Mesenchymal stem cell (in vitro differentiated cells and primary cell): Measurements from ENCODE around the gene SERPINF2.

Experiments used
- DNase-seq: peaks from one replicate; pipeline ENCODE4 v3.0.0-alpha.2; 2013
- H2AFZ ChIP-seq: one replicate; pipeline ENCODE4 v1.6.1; 2013; ENCODE audit warnings: low read depth, mild to moderate bottlenecking, control low read depth, inconsistent platforms, low read length, moderate library complexity
- H2AK5ac ChIP-seq: 2 replicates; pipeline ENCODE4 v1.6.1; 2013; ENCODE audit warnings: low read length, moderate library complexity, mild to moderate bottlenecking, inconsistent platforms; ENCODE audit not compliant: severe bottlenecking
- H2BK120ac ChIP-seq: one replicate; pipeline ENCODE4 v1.6.1; 2013; ENCODE audit warnings: low read depth, mild to moderate bottlenecking, inconsistent platforms, low read length, moderate library complexity
- H2BK12ac ChIP-seq, 2 experiments: one replicate each; pipeline ENCODE4 v1.6.1; 2013; ENCODE audit warnings: inconsistent platforms in 2 of 2, low read length in 2 of 2, mild to moderate bottlenecking in 2 of 2, moderate library complexity in 2 of 2, control low read depth in 1 of 2
- H2BK15ac ChIP-seq: one replicate; pipeline ENCODE4 v1.6.1; 2013; ENCODE audit warnings: mild to moderate bottlenecking, low read depth, inconsistent platforms; ENCODE audit not compliant: poor library complexity, severe bottlenecking
- H2BK5ac ChIP-seq: 2 replicates; pipeline ENCODE4 v1.6.1; 2013; ENCODE audit warnings: low read depth, mild to moderate bottlenecking, low read length, control low read depth, inconsistent platforms; ENCODE audit not compliant: poor library complexity, severe bottlenecking
- H3K14ac ChIP-seq, 2 experiments: one replicate each; pipeline ENCODE4 v1.6.1; 2013; ENCODE audit warnings: inconsistent platforms in 2 of 2, low read length in 2 of 2, control low read depth in 1 of 2, mild to moderate bottlenecking in 1 of 2, moderate library complexity in 1 of 2
- H3K18ac ChIP-seq, 2 experiments: one replicate each; pipeline ENCODE4 v1.6.1; 2013; ENCODE audit warnings: inconsistent platforms in 2 of 2, low read length in 2 of 2, control low read depth in 1 of 2, low read depth in 1 of 2, mild to moderate bottlenecking in 1 of 2
- H3K23ac ChIP-seq, 2 experiments: one replicate each; pipeline ENCODE4 v1.6.1; 2013; ENCODE audit warnings: inconsistent platforms in 2 of 2, low read length in 2 of 2, mild to moderate bottlenecking in 2 of 2, moderate library complexity in 2 of 2, control low read depth in 1 of 2
- H3K27ac ChIP-seq: 2 replicates; pipeline ENCODE4 v1.5.1; 2013; ENCODE audit warnings: mild to moderate bottlenecking, moderate library complexity, low read length, control low read depth, inconsistent platforms; ENCODE audit not compliant: poor library complexity, severe bottlenecking
- H3K27me3 ChIP-seq, 2 experiments: 2 replicates each; pipeline versions ENCODE4 v1.6.1 to v1.7.0; 2013; ENCODE audit warnings: low read length in 2 of 2, mild to moderate bottlenecking in 2 of 2, moderate library complexity in 2 of 2, control low read depth in 1 of 2, inconsistent platforms in 1 of 2; ENCODE audit not compliant: control insufficient read depth in 1 of 2, insufficient read depth in 1 of 2
- H3K36me3 ChIP-seq, 2 experiments: 2 replicates each; pipeline versions ENCODE4 v1.6.1 to v1.7.0; 2013; ENCODE audit warnings: low read length in 2 of 2, control low read depth in 1 of 2, inconsistent platforms in 1 of 2, low read depth in 1 of 2, mild to moderate bottlenecking in 1 of 2; ENCODE audit not compliant: insufficient read depth in 2 of 2, control insufficient read depth in 1 of 2
- H3K4ac ChIP-seq, 2 experiments: one replicate each; pipeline ENCODE4 v1.6.1; 2013; ENCODE audit warnings: inconsistent platforms in 2 of 2, low read length in 2 of 2, mild to moderate bottlenecking in 2 of 2, moderate library complexity in 2 of 2, control low read depth in 1 of 2, low read depth in 1 of 2
- H3K4me1 ChIP-seq: 2 replicates; pipeline ENCODE4 v1.6.1; 2013; ENCODE audit warnings: low read depth, low read length, control low read depth; ENCODE audit not compliant: control insufficient read depth, insufficient read depth
- H3K4me2 ChIP-seq: 2 replicates; pipeline ENCODE4 v1.6.1; 2013; ENCODE audit warnings: low read length, mild to moderate bottlenecking, inconsistent platforms; ENCODE audit not compliant: poor library complexity, severe bottlenecking
- H3K4me3 ChIP-seq, 2 experiments: 2 replicates each; pipeline versions ENCODE4 v1.5.1 to v1.7.0; 2013; ENCODE audit warnings: low read length in 2 of 2, mild to moderate bottlenecking in 2 of 2, control low read depth in 1 of 2, low read depth in 1 of 2; ENCODE audit not compliant: insufficient read depth in 1 of 2
- H3K79me1 ChIP-seq: replicated peaks from 2 replicates; pipeline ENCODE4 v1.6.1; 2013; ENCODE audit warnings: mild to moderate bottlenecking, control low read depth, low read length, inconsistent platforms; ENCODE audit not compliant: poor library complexity, severe bottlenecking
- H3K9ac ChIP-seq: 2 replicates; pipeline ENCODE4 v1.7.0; 2013; ENCODE audit warnings: mild to moderate bottlenecking, low read length, moderate library complexity
- H3K9me3 ChIP-seq: 2 replicates; pipeline ENCODE4 v1.7.0; 2013; ENCODE audit warnings: mild to moderate bottlenecking, low read length; ENCODE audit not compliant: control insufficient read depth
- H4K8ac ChIP-seq: one replicate; pipeline ENCODE4 v1.6.1; 2013; ENCODE audit warnings: inconsistent platforms, mild to moderate bottlenecking, low read length, moderate library complexity
- H4K91ac ChIP-seq: one replicate; pipeline ENCODE4 v1.6.1; 2013; ENCODE audit warnings: mild to moderate bottlenecking, low read length, inconsistent platforms
- WGBS: methylation state at CpG from one replicate; pipeline ENCODE4 v1.1.7; 2013; ENCODE audit warnings: mixed read lengths; 5-methylcytosine and 5-hydroxymethylcytosine counted together

SERPINF2 gene

GRCh38 chr17:1754430-1755112 lies 11.9 kb downstream of the SERPINF2 start:
- no peak overlapping the region for H4K91ac ChIP-seq

GRCh38 chr17:1755252-1755826 lies 12.7 kb downstream of the SERPINF2 start:
- Histone ChIP-seq H3K27me3 (no peaks in the 10 kb centered on the region), H3K36me3 (no peaks in the 10 kb centered on the region), H2AK5ac (no peak overlapping the region), H2BK5ac (no peak overlapping the region), H3K4me3 (no peak overlapping the region), H4K8ac (peak overlapping the region; percentile 54), H2BK120ac (no peak overlapping the region), H3K4me2 (no peak overlapping the region), H3K23ac (no peak overlapping the region), H2BK12ac (peak overlapping the region in 1 of 2 experiments; percentile 76), H3K79me1 (no peaks in the 10 kb centered on the region), H2AFZ (no peak overlapping the region), H3K4ac (peak overlapping the region in 1 of 2 experiments; percentile 11), H2BK15ac (no peak overlapping the region), H3K9me3 (no peaks in the 10 kb centered on the region), H3K4me1 (peaks cover 28% of the 10 kb centered on the region), H3K18ac (peak overlapping the region in 1 of 2 experiments; percentile 58), H3K27ac (no peak overlapping the region), H3K14ac (no peak overlapping the region), H4K91ac (peak overlapping the region; percentile 58), H3K9ac (no peak overlapping the region)
- no peak for DNase-seq
- 89% methylated on average over 19 of the region's 20 CpGs for WGBS

More at GRCh38 chr17:1754430-1755112, 11.9 kb downstream of the SERPINF2 start:
- DNase-seq, result no peak
- no peak overlapping the region for H3K27ac ChIP-seq
- H3K9me3 ChIP-seq, result no peaks in the 10 kb centered on the region
- no peak overlapping the region for H2BK120ac ChIP-seq
- H3K14ac ChIP-seq, result peak overlapping the region in 1 of 2 experiments; percentile 68
- 85% methylated on average over 24 of the region's 25 CpGs for WGBS
- peak overlapping the region in 1 of 2 experiments; percentile 40 for H3K4ac ChIP-seq
- no peak overlapping the region for H3K9ac ChIP-seq
- H3K79me1 ChIP-seq, result no peaks in the 10 kb centered on the region
- H3K23ac ChIP-seq, result no peak overlapping the region
- H2BK12ac ChIP-seq, result peak overlapping the region in 1 of 2 experiments; percentile 21
- H3K36me3 ChIP-seq, result no peaks in the 10 kb centered on the region
- peaks cover 28% of the 10 kb centered on the region for H3K4me1 ChIP-seq
- no peak overlapping the region for H2AK5ac ChIP-seq
- no peak overlapping the region for H2AFZ ChIP-seq
- H3K4me2 ChIP-seq, result no peak overlapping the region
- peak overlapping the region; percentile 2 for H2BK15ac ChIP-seq
- no peak overlapping the region for H3K4me3 ChIP-seq
- H3K18ac ChIP-seq, result peak overlapping the region in 1 of 2 experiments; percentile 18
- H4K8ac ChIP-seq, result no peak overlapping the region
- no peaks in the 10 kb centered on the region for H3K27me3 ChIP-seq
- H2BK5ac ChIP-seq, result no peak overlapping the region

GRCh38 chr17:1755827-1756262 lies 13.2 kb downstream of the SERPINF2 start:
- Histone ChIP-seq H3K14ac (no peak overlapping the region), H2BK120ac (no peak overlapping the region), H3K4me2 (no peak overlapping the region), H2BK15ac (no peak overlapping the region), H3K23ac (no peak overlapping the region), H3K9ac (no peak overlapping the region), H2AFZ (no peak overlapping the region), H3K4me3 (no peak overlapping the region), H4K8ac (peak overlapping the region; percentile 54), H3K79me1 (no peaks in the 10 kb centered on the region), H3K4ac (no peak overlapping the region), H3K9me3 (no peaks in the 10 kb centered on the region), H3K27ac (no peak overlapping the region), H2BK12ac (peak overlapping the region in 1 of 2 experiments; percentile 23), H2BK5ac (no peak overlapping the region), H3K36me3 (no peaks in the 10 kb centered on the region), H4K91ac (no peak overlapping the region), H2AK5ac (no peak overlapping the region), H3K18ac (peak overlapping the region in 1 of 2 experiments; percentile 58), H3K4me1 (peaks cover 28% of the 10 kb centered on the region), H3K27me3 (no peaks in the 10 kb centered on the region)
- 39% methylated on average over 17 of the region's 17 CpGs for WGBS
- no peak for DNase-seq

- H4K8ac ChIP-seq, result no peak overlapping the region
- H3K23ac ChIP-seq, result no peak overlapping the region
- no peak overlapping the region for H3K4me2 ChIP-seq
- no peak overlapping the region for H2BK5ac ChIP-seq
- H2BK12ac ChIP-seq, result no peak overlapping the region
- WGBS, result 94% methylated on average over 13 of the region's 15 CpGs
- no peak overlapping the region for H2AK5ac ChIP-seq
- no peak overlapping the region for H3K27ac ChIP-seq
- no peak overlapping the region for H3K14ac ChIP-seq
- no peak overlapping the region for H2BK15ac ChIP-seq
- no peak overlapping the region for H4K91ac ChIP-seq
- no peak overlapping the region for H2BK120ac ChIP-seq
- H3K36me3 ChIP-seq, result no peaks in the 10 kb centered on the region
- peaks cover 36% of the 10 kb centered on the region for H3K4me1 ChIP-seq
- no peak overlapping the region for H2AFZ ChIP-seq
- H3K4me3 ChIP-seq, result no peak overlapping the region
- H3K79me1 ChIP-seq, result no peaks in the 10 kb centered on the region
- H3K27me3 ChIP-seq, result no peaks in the 10 kb centered on the region
- H3K4ac ChIP-seq, result no peak overlapping the region
- DNase-seq, result no peak
- no peak overlapping the region for H3K18ac ChIP-seq
- no peaks in the 10 kb centered on the region for H3K9me3 ChIP-seq
- no peak overlapping the region for H3K9ac ChIP-seq
These were observed 16.1 kb downstream of the SERPINF2 start for GRCh38 chr17:1758807-1759206.
